ENCODE measurements around the gene SNX25. TPM values are rescaled to one million over a fixed set of nuclear protein-coding genes. Genes with fewer than 3 reads are reported as not detected.
A peak's percentile ranks its signal among the peaks of the same experiment; 100 is the strongest.
"Not testable (repeated sequence)": the region's sequence is repeated elsewhere in the genome, so short reads cannot be mapped to it uniquely, and the experiment has no call there.

Gene SNX25
- total RNA-seq, 1 donor from 2014 or later, result 53.1 TPM

- CTCF ChIA-PET, result no interaction called here
- DNase-seq, result no peak
- no peaks in the 10 kb centered on the region for H3K27me3 Mint-ChIP-seq
- no peak for ATAC-seq (ENCODE audit: low read depth)
- peak overlapping the region; percentile 77 for H3K27ac Mint-ChIP-seq
- peak overlapping the region; percentile 26 for H3K4me3 Mint-ChIP-seq
- intact Hi-C loops (cut with micrococcal nuclease), result no loop called here
- H3K9me3 Mint-ChIP-seq, result no peaks in the 10 kb centered on the region
- TF ChIP-seq CTCF (IDR thresholded peaks at IDR 0.05), result no peak
- POLR2A ChIA-PET, result no interaction called here
- peaks cover 39% of the 10 kb centered on the region for H3K4me1 Mint-ChIP-seq
- H3K36me3 Mint-ChIP-seq (ENCODE audit: low read depth), result peaks cover 30% of the 10 kb centered on the region
These were observed 19.0 kb upstream of the SNX25 start for GRCh38 chr4:185190306-185190856.

GRCh38 chr4:185192059-185192458 is 17.3 kb upstream of the SNX25 start:
- Mint-ChIP-seq H3K9me3 (no peaks in the 10 kb centered on the region), H3K27ac (peak overlapping the region; percentile 13), H3K4me3 (peak overlapping the region; percentile 3), H3K36me3 (ENCODE audit: low read depth) (peaks cover 27% of the 10 kb centered on the region), H3K4me1 (peaks cover 35% of the 10 kb centered on the region), H3K27me3 (no peaks in the 10 kb centered on the region)
- POLR2A ChIA-PET, result interaction anchor here (0.6 kb wide), 1 partner anchor 258 kb away, joined by 3 read pairs; no protein-coding TSS in a partner anchor
- intact Hi-C loops (cut with micrococcal nuclease), result loop anchor here (1.0 kb wide), 1 partner anchor 11 kb away; the partner anchor contains the start of gene CFAP97
- ATAC-seq (ENCODE audit: low read depth), result peak; percentile 61
- no peak for DNase-seq
- CTCF ChIA-PET, result no interaction called here
- TF ChIP-seq CTCF (IDR thresholded peaks at IDR 0.05), result no peak

GRCh38 chr4:185194924-185195888 is 14.2 kb upstream of the SNX25 start:
- no peaks in the 10 kb centered on the region for H3K27me3 Mint-ChIP-seq
- H3K27ac Mint-ChIP-seq, result no peak overlapping the region
- no peak for TF ChIP-seq CTCF (IDR thresholded peaks at IDR 0.05)
- no peak for DNase-seq
- CTCF ChIA-PET, result interaction anchor here (1.8 kb wide), 1 partner anchor 11 kb away, joined by 11 read pairs; no protein-coding TSS in a partner anchor
- peaks cover 17% of the 10 kb centered on the region for H3K36me3 Mint-ChIP-seq (ENCODE audit: low read depth)
- H3K9me3 Mint-ChIP-seq, result no peaks in the 10 kb centered on the region
- intact Hi-C loops (cut with micrococcal nuclease), result no loop called here
- POLR2A ChIA-PET, result no interaction called here
- no peak overlapping the region for H3K4me3 Mint-ChIP-seq
- ATAC-seq (ENCODE audit: low read depth), result no peak
- peaks cover 35% of the 10 kb centered on the region for H3K4me1 Mint-ChIP-seq

- Mint-ChIP-seq H3K9me3 (no peaks in the 10 kb centered on the region), H3K36me3 (ENCODE audit: low read depth) (peaks cover 12% of the 10 kb centered on the region), H3K4me1 (peaks cover 25% of the 10 kb centered on the region), H3K27ac (no peak overlapping the region), H3K27me3 (no peaks in the 10 kb centered on the region), H3K4me3 (no peak overlapping the region)
- no peak for TF ChIP-seq CTCF (IDR thresholded peaks at IDR 0.05)
- intact Hi-C loops (cut with micrococcal nuclease), result no loop called here
- POLR2A ChIA-PET, result interaction anchor here (0.7 to 1.3 kb wide), 3 partner anchors 52 to 900 kb away, joined by 3 to 7 read pairs (median 3); no protein-coding TSS in a partner anchor
- ATAC-seq (ENCODE audit: low read depth) (no peak), DNase-seq (no peak)
- CTCF ChIA-PET, result interaction anchor here (1.1 to 1.8 kb wide), 2 partner anchors 12 to 62 kb away, joined by 4 to 11 read pairs; no protein-coding TSS in a partner anchor
These were observed 13.0 kb upstream of the SNX25 start for GRCh38 chr4:185196437-185196836.

- ATAC-seq (ENCODE audit: low read depth); H3K27me3 Mint-ChIP-seq; H3K27ac Mint-ChIP-seq; POLR2A ChIA-PET; intact Hi-C loops (cut with micrococcal nuclease); DNase-seq; H3K4me3 Mint-ChIP-seq; H3K9me3 Mint-ChIP-seq: not testable (repeated sequence)
- CTCF ChIA-PET, result interaction anchor here (1.4 kb wide), 1 partner anchor 14 kb away, joined by 7 read pairs; no protein-coding TSS in a partner anchor
- Mint-ChIP-seq H3K36me3 (ENCODE audit: low read depth) (peaks cover 12% of the 10 kb centered on the region), H3K4me1 (peaks cover 31% of the 10 kb centered on the region)
These were observed 11.2 kb upstream of the SNX25 start for GRCh38 chr4:185198189-185198588.

All from activated B cell treated with CpG ODN at 0.5 μM for 24 hours (primary cell).